ENCODE data around the gene SULT1E1.

Gene SULT1E1

GRCh38 chr4:69799337-69799736 lies 60.6 kb downstream of the SULT1E1 start:
- DNase-seq (ENCODE audit: low read depth in 3 of 3), result no peak

- DNase-seq (ENCODE audit: low read depth in 3 of 3), result no peak
Observed at GRCh38 chr4:69793732-69794131, 66.2 kb downstream of the SULT1E1 start.

Measured in stimulated activated CD4-positive, alpha-beta T cell treated with anti-CD3 and anti-CD28 coated beads, TNF-alpha, amount 100 ng/mL, for 24 hours (primary cell).